GM12801 (cell line): ENCODE results near the gene DDB1.

Experiments used
- TF ChIP-seq, protein P1 (sequence below): IDR thresholded peaks from one replicate; pipeline ENCODE4 v1.5.1; 2011; ENCODE audit warnings: control low read depth; ENCODE audit not compliant: insufficient read length; ENCODE audit errors: extremely low read depth

DDB1 gene

DNA sequence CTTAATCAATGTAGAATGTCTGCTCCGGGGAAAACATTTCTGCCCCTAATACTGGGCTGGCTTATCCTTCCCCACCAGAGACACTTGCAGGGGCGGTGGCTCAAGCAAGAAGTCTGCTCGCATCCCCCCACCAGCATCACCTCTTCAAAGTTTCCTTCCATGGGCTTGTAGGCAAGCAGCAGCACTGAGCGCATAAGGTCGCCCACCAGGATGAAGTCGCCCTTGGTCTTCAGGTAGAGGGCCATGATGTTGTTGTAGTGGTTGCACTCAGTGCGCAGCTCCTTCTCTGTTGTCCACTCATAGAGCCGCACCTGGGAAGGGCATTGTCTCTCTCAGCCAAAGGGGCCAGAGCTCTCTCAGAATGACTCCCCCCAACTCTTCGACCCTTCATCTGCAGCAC, 29.2 kb downstream of the DDB1 start:
- TF ChIP-seq, protein P1, sequence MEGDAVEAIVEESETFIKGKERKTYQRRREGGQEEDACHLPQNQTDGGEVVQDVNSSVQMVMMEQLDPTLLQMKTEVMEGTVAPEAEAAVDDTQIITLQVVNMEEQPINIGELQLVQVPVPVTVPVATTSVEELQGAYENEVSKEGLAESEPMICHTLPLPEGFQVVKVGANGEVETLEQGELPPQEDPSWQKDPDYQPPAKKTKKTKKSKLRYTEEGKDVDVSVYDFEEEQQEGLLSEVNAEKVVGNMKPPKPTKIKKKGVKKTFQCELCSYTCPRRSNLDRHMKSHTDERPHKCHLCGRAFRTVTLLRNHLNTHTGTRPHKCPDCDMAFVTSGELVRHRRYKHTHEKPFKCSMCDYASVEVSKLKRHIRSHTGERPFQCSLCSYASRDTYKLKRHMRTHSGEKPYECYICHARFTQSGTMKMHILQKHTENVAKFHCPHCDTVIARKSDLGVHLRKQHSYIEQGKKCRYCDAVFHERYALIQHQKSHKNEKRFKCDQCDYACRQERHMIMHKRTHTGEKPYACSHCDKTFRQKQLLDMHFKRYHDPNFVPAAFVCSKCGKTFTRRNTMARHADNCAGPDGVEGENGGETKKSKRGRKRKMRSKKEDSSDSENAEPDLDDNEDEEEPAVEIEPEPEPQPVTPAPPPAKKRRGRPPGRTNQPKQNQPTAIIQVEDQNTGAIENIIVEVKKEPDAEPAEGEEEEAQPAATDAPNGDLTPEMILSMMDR: no peak

DNA sequence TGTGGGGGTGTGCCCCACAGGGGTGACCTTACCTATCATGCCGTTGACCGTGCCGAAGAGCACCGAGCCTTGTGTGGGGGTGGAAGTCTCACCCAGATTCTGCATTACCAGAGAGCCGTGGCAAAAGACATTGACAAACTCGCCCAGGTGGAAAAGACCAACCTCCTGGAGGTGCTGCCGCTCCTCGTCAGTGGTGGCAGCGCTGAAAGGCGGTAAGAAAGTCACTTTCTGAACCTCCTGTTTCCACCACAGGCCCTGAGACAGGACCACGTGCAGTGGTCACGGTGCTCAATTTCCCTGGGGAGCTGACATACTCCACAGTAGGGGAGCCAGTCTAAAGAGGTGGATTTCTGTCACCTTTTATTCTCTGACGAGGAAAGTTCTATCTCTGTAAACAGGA, 30.4 kb downstream of the DDB1 start:
- TF ChIP-seq, protein P1: no peak

DNA sequence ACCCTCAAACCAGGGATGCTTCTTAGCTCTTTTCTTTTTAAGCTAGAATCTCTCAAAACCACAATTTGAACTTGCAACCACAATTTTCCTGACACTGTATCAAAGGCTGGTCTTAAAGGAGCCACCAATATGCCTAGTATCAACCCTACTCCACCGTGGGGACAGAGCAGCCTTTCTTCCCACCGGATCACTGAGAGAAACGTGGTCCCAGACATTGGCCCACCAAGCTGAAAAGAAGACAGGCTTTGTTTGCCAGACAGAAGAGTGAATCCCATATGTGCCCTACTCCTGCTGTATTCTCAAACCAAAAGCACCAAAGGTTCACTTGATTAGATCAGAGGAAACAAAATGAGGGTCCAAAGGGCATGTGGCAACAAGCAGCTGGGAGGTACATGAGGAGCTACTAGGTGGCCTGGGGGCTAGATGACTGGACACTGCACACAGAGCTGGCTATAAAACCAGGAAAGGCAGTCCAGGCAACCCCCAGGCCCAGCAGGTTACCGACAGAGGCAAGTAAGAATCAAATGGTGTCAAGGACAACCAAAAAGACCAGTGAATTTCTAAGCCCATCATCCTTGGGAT, 34.2 kb downstream of the DDB1 start:
- TF ChIP-seq, protein P1: no peak

DNA sequence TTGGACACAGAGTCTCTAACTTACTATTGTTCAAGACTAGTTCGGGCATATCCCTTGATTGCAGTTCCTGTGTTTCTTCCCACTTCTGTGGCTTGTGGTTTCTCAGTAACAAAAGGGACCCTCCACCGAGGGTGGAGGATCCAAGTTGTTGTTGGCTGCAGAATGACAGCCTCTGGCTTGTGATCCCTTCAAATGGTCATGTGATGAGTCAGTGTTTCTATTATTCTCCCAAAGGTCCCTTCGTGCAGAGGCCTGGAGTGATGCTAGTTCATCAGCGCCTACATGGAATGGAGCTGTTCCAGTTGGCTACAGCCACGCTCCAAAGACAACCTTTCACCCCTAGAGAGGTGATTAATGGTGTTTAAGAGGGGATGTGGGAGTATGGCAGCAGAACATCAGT, 35.2 kb downstream of the DDB1 start:
- TF ChIP-seq, protein P1: no peak

DNA sequence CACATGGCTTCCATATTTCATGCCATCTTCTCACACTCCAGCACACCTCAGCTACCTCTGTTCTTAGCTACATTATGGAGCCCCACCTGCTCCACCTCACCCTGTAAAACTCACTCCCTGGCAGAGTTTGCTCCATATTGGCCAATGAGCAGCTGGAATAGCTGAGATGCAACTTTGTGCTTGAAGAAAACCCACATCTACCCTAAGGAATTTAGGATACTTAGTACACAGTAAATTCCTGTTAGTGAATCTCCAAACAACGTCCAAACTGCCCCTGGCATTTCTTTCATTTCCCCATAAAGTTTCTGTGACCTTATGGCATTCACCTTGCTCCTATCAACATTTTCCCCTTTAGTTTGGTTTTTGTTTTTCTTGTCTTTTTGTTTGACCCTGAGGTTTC, 35.6 kb downstream of the DDB1 start:
- TF ChIP-seq, protein P1: no peak

DNA sequence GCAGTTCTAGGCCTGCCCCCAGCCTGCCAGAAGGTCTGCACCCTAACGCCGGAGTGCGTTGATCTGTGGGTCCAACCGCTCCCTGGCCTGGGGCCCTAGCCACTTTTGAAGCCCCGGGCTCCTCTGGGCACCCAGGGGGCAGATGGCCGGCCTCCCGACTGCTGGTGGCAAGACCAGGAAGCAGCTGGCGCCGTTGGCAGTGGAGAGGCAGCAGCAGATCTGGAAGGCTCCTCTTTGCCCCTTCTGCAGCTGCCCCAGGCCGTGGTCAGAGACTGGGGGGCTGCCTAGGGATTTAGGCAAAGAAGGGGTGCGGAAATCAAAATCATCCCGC, 37.3 kb downstream of the DDB1 start:
- TF ChIP-seq, protein P1: no peak

DNA sequence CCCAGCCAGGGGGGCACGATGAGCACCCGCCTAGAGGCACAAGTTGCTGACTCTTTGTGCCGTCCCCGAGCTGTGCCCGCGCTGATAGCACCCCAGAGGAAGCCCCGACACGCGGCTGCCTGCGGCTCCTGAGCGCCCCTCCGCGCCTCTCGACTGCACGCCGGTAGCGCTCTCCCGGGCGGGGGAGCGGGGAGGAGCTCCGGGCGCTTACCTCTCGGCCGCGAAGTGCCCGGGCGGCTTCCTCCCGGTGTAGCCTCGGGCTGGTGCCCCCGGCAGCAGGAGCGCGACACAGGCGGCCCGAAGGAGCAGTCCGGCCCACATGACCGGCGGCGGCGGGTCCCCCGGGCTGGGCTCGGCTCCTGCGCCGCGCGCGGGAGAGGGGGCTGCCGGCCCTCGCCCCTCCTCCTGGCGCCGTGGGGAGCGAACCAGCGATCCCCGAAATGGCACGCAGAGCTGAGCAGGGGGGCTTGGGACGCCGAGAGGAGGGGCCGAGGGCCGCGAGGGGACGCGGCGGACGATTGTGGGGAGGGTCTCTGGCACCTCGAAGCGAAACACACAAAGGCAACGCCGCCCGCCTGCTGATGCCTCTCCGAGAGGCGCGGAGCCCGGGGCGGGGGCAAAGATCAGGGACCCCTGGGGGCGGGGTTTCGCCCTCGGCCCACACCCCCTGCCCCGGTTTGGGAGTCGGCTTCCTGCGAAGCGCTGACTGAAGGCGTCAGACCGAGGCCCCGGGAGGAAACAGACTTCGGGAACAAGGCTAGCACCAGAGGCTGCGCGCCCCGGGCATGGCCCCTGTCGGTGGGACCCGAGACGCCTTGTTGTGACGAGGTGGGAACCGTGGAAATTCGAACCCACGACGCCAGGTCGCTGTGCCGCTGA, 37.9 kb downstream of the DDB1 start, which contains the start of gene VWCE:
Gene VWCE (minus strand): TSS at position 600 of the 879 bp plus-strand sequence. CDS start 279 bp downstream, at position 321.
- TF ChIP-seq, protein P1: no peak
